ENCODE measurements around the gene SHPK. TPM values are rescaled to one million over a fixed set of nuclear protein-coding genes. Genes with fewer than 3 reads are reported as not detected.

The SHPK gene
- polyA plus RNA-seq, 1 experiment: 8.7 TPM

GRCh38 chr17:3641717-3642486 is 5.9 kb upstream of the SHPK start:
- TF ChIP-seq CTCF (IDR thresholded peaks at IDR 0.05; ENCODE audit: low read depth, low read length): no peak
- no peak for DNase-seq (ENCODE audit: low read depth, low spot score)
- CTCF ChIA-PET: no interaction called here
- Histone ChIP-seq H3K27me3 (ENCODE audit: control insufficient read depth, insufficient read depth, low read length) (no peaks in the 10 kb centered on the region), H3K9me3 (ENCODE audit: control insufficient read depth, insufficient read depth, low read length) (no peaks in the 10 kb centered on the region), H3K4me3 (ENCODE audit: low read depth, low read length) (no peak overlapping the region), H3K27ac (ENCODE audit: low read depth, low read length) (no peak overlapping the region)
- POLR2A ChIA-PET: no interaction called here

- POLR2A ChIA-PET: no interaction called here
- no peaks in the 10 kb centered on the region for H3K9me3 ChIP-seq (ENCODE audit: control insufficient read depth, insufficient read depth, low read length)
- no peak for TF ChIP-seq CTCF (IDR thresholded peaks at IDR 0.05; ENCODE audit: low read depth, low read length)
- no peaks in the 10 kb centered on the region for H3K27me3 ChIP-seq (ENCODE audit: control insufficient read depth, insufficient read depth, low read length)
- CTCF ChIA-PET: interaction anchor here (1.3 kb wide), 1 partner anchor 8 kb away, joined by 4 read pairs; no protein-coding TSS in a partner anchor
- H3K27ac ChIP-seq (ENCODE audit: low read depth, low read length): no peak overlapping the region
- H3K4me3 ChIP-seq (ENCODE audit: low read depth, low read length): no peak overlapping the region
- DNase-seq (ENCODE audit: low read depth, low spot score): no peak
Measured at GRCh38 chr17:3641014-3641413, 5.0 kb upstream of the SHPK start.

GRCh38 chr17:3639981-3640596 is 4.0 kb upstream of the SHPK start:
- ChIA-PET POLR2A (interaction anchor here (0.7 to 1.4 kb wide), 2 partner anchors 23 to 28 kb away, joined by 3 read pairs; partner anchors contain the start of gene TAX1BP3), CTCF (interaction anchor here (1.3 kb wide), 1 partner anchor 9 kb away, joined by 4 read pairs; no protein-coding TSS in a partner anchor)
- Histone ChIP-seq H3K9me3 (ENCODE audit: control insufficient read depth, insufficient read depth, low read length) (no peaks in the 10 kb centered on the region), H3K4me3 (ENCODE audit: low read depth, low read length) (no peak overlapping the region), H3K27me3 (ENCODE audit: control insufficient read depth, insufficient read depth, low read length) (no peaks in the 10 kb centered on the region), H3K27ac (ENCODE audit: low read depth, low read length) (peak overlapping the region; percentile 68)
- no peak for TF ChIP-seq CTCF (IDR thresholded peaks at IDR 0.05; ENCODE audit: low read depth, low read length)
- DNase-seq (ENCODE audit: low read depth, low spot score): no peak

GRCh38 chr17:3636908-3637373 is 891 bp upstream of the SHPK start:
- POLR2A ChIA-PET: interaction anchor here (0.6 to 2.3 kb wide), 6 partner anchors 15 to 588 kb away, joined by 3 to 32 read pairs (median 7); partner anchors contain the start of gene TAX1BP3
- H3K27me3 ChIP-seq (ENCODE audit: control insufficient read depth, insufficient read depth, low read length): no peaks in the 10 kb centered on the region
- no peak for DNase-seq (ENCODE audit: low read depth, low spot score)
- H3K9me3 ChIP-seq (ENCODE audit: control insufficient read depth, insufficient read depth, low read length): no peaks in the 10 kb centered on the region
- H3K4me3 ChIP-seq (ENCODE audit: low read depth, low read length): peak overlapping the region; percentile 84
- CTCF ChIA-PET: interaction anchor here (1.1 to 2.7 kb wide), 4 partner anchors 11 to 588 kb away, joined by 4 to 13 read pairs (median 6); no protein-coding TSS in a partner anchor
- no peak for TF ChIP-seq CTCF (IDR thresholded peaks at IDR 0.05; ENCODE audit: low read depth, low read length)
- H3K27ac ChIP-seq (ENCODE audit: low read depth, low read length): peak overlapping the region; percentile 99
